ENCODE data around the gene ZNF814.
"Not testable (repeated sequence)": the region's sequence is repeated elsewhere in the genome, so short reads cannot be mapped to it uniquely, and the experiment has no call there.

ZNF814 gene

GRCh38 chr19:57854117-57854516 lies 34.7 kb downstream of the ZNF814 start:
- not testable (repeated sequence) for FAIRE-seq

GRCh38 chr19:57851812-57852603 lies 36.8 kb downstream of the ZNF814 start:
- not testable (repeated sequence) for FAIRE-seq

GRCh38 chr19:57850553-57851017 lies 38.3 kb downstream of the ZNF814 start:
- no peak for FAIRE-seq

DNA sequence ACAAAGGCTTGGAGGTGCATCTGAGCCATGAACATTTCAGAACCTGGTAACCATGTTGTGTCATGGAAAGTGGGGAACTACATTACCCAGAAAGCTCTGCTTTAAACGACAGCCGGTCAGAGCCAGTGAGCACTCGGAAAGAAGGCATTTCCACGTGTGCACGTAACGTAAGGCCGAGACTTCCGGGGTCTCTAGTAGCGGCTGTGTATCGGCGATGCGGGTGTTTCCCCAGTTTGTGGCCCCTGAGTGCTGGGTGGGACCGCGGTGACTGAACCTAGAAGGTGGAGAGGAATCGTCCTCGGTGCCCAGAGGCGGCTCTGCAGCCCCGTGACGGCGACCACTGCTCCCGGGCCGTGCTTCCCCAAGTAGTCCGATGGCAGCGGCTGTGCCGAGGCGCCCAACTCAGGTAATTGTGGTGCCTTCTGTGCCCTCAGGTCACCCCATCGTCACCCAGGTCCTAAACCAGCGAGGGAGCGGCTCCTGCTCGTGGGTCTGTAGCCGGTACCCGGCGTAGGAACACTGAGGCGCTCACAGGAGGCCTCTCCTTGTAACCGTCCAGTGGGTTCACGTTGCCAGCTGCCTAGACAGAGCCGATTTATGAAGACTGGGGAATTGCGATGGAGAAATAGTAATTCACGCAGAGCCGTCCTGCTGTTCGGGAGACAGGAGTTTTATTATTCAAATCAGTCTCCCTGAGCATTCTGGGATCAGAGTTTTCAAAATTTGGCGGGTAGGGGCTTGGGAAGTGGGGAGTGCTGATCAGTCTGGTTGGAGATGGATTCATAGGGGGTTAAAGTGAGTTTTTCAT lies 39.0 kb downstream of the ZNF814 start, which contains the start of gene ZNF587:
TSS of gene ZNF587 (plus strand) at position 194 of the 808 bp plus-strand sequence. CDS start at position 374, 180 bp downstream.
- FAIRE-seq = peak; percentile 63

DNA sequence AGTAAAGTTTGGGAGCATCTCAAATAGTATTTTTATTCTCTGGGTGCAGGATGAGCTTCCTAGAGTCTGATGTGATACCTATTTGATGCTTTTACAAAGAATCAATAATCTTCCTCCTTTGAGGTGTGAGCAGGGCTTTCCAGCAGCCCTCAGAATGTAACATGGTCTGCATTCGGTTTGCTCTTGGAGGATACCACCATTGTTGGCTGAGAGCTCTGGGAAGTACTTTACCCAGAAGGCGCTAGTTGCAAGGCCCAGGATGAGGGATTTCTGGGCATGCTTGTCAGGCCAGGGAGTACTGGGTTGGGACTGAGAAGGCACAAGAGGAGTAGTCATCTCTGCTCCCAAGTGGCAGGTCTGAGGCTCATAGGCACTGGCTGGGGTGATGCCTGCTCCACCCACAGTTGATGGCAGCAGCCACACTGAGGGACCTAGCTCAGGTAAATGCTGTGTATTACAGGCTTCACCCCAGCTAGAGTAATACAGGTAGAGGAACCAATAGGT lies 39.6 kb downstream of the ZNF814 start:
- FAIRE-seq = not testable (repeated sequence)

DNA sequence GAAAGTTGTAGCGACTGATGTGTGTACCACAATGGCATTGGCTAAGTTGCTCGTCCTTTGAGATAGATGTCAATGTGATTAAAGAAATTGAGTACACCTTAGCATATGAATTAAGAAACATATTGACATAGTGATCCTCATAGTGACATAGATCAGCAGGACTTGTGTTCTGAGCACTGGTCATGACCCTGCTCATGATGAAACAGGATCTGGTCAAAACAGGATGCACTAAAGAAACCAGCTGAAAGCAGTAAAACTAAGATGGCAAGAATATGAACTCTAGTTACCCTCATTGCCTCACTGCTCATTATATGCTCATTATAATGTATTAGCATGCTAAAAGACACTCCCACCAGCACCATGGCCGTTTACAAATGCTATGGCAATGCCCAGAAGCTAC lies 41.7 kb downstream of the ZNF814 start:
- FAIRE-seq = not testable (repeated sequence)

- no peak for FAIRE-seq
Measured at GRCh38 chr19:57841122-57841763, 47.6 kb downstream of the ZNF814 start.

DNA sequence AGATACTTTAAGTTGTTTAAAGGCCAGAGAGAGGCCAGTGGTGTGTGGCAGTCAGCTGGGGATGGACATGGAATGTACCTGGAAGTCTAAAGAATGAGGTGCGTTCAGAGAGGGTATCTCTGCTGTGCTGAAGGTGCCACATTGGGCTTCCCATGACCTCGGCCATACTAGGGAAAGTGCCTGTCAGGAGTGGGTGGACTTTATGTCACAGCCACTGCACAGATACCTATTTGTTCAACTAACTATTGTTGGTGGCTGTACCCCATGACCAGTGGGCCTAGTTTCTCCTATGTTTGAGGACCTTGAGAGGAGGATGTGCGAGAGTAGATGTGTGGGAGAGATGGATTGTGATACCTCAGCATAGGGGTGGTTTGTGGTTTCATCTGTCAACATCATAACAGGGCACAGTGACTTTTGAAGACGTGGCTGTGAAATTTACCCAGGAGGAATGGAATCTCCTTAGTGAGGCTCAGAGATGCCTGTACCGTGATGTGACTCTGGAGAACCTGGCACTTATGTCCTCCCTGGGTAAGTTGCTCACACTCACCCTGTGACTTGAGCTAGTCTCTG lies 50.1 kb downstream of the ZNF814 start:
- not testable (repeated sequence) for FAIRE-seq

GRCh38 chr19:57836991-57837390 lies 51.8 kb downstream of the ZNF814 start:
- not testable (repeated sequence) for FAIRE-seq

GRCh38 chr19:57830071-57830602 lies 58.7 kb downstream of the ZNF814 start, which contains the start of gene ZNF587B:
Gene ZNF587B, plus strand, starts transcription at chr19:57830299. Its CDS starts 230 bp downstream, at chr19:57830529.
- no peak for FAIRE-seq

- FAIRE-seq = no peak
Measured at GRCh38 chr19:57829316-57829715, 59.5 kb downstream of the ZNF814 start.

GRCh38 chr19:57825511-57825910 lies 63.3 kb downstream of the ZNF814 start:
- FAIRE-seq = no peak

DNA sequence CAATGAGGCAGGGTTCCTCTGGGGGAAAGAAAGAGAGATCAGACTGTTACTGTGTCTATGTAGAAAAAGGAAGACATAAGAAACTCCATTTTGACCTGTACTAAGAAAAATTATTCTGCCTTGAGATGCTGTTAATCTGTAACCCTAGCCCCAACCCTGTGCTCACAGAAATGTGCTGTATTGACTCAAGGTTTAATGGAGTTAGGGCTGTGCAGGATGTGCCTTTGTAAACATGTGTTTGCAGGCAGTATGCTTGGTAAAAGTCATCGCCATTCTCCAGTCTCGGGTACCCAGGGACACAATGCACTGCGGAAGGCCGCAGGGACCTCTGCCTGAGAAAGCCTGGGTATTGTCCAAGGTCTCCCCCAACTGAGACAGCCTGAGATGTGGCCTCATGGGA lies 65.2 kb downstream of the ZNF814 start:
- FAIRE-seq = not testable (repeated sequence)

DNA sequence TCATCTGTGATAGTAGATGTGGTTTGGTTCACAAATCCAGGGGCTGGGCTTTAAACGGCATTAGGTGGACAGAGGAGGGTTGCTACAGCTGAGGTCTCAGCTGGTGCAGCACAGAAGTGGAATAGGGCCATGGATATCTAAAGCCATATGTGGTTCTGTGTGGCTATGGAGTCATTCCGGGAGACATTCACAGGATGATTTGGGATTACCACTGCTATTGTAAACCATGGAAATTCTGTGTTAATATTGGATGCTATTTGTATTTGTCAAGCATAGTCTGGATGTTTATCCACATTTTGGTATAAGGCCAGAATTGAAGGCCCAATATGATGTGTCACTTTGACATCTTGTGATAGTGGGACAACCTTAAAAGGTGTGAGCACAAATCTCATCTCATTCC lies 65.7 kb downstream of the ZNF814 start:
- FAIRE-seq = not testable (repeated sequence)

- not testable (repeated sequence) for FAIRE-seq
Measured at GRCh38 chr19:57821501-57821900, 67.3 kb downstream of the ZNF814 start.

DNA sequence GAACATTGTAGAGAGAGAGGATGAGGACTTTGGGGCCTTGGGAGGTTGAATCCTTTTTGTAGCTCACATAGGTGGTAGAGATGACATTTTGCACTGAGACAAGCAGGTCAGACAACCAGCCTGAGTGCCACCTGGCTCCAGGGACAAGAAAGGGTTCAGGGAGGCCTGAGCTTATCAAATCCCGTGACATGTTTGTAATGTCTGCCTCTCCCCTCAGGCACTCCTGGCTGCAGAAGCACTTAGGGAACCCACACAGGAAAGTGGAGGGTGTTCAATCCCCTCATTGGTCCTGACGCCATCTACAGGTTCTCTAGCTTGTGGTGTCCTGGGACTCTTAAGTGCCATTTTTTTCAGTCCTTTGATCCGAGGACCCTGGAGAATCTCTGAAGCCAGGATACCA lies 67.7 kb downstream of the ZNF814 start:
- not testable (repeated sequence) for FAIRE-seq

GRCh38 chr19:57820599-57820998 lies 68.2 kb downstream of the ZNF814 start:
- FAIRE-seq = no peak

GRCh38 chr19:57819475-57820148 lies 69.2 kb downstream of the ZNF814 start:
- FAIRE-seq = no peak

GRCh38 chr19:57818378-57818777 lies 70.5 kb downstream of the ZNF814 start:
- FAIRE-seq = no peak

DNA sequence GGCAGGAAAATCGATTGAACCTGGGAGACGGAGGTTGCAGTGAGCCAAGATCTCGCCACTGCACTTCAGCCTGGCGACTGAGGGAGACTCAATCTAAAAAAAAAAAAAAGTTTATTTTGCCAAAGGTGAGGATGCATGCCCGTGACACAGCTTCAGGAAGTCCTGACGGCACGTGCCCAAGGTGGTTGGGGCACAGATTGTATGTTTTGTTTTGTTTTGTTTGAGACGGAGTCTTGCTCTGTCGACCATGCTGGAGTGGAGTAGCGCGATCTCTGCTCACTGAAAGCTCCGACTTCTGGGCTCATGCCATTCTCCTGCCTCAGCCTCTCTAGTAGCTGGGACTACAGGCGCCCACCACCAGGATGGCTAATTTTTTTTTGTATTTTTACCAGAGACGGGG lies 70.9 kb downstream of the ZNF814 start:
- FAIRE-seq = no peak

GRCh38 chr19:57816652-57817051 lies 72.2 kb downstream of the ZNF814 start:
- FAIRE-seq = no peak

All from TTC549 (cell line).